Endothelial cell (in vitro differentiated cells): ENCODE measurements around the gene RDH12. TPM values are rescaled to one million over a fixed set of nuclear protein-coding genes. Genes with fewer than 3 reads are reported as not detected.

Experiments used
- DNase-seq: peaks from one replicate; pipeline ENCODE4 v3.0.0; 2021; ENCODE audit warnings: low spot score
- H3K27ac Mint-ChIP-seq: one replicate; pipeline ENCODE4 v1.8.0; 2021; ENCODE audit warnings: mixed read lengths, inconsistent platforms; ENCODE audit not compliant: unreplicated experiment
- H3K27me3 Mint-ChIP-seq: one replicate; pipeline ENCODE4 v1.8.0; 2021; ENCODE audit warnings: mild to moderate bottlenecking, moderate library complexity, mixed read lengths, inconsistent platforms; ENCODE audit not compliant: unreplicated experiment
- H3K36me3 Mint-ChIP-seq: one replicate; pipeline ENCODE4 v1.8.0; 2021; ENCODE audit warnings: mild to moderate bottlenecking, low read depth, mixed read lengths, inconsistent platforms; ENCODE audit not compliant: unreplicated experiment
- H3K4me1 Mint-ChIP-seq: one replicate; pipeline ENCODE4 v1.8.0; 2021; ENCODE audit warnings: mild to moderate bottlenecking, mixed read lengths, inconsistent platforms; ENCODE audit not compliant: unreplicated experiment
- H3K4me3 Mint-ChIP-seq: one replicate; pipeline ENCODE4 v1.8.0; 2021; ENCODE audit warnings: mild to moderate bottlenecking, mixed read lengths, inconsistent platforms; ENCODE audit not compliant: unreplicated experiment
- H3K9me3 Mint-ChIP-seq: one replicate; pipeline ENCODE4 v1.8.0; 2021; ENCODE audit warnings: mixed read lengths, inconsistent platforms; ENCODE audit not compliant: unreplicated experiment
- total RNA-seq: library from RNA; stranded (reverse); fragmentation: NEBNext Ultra II Directional; extraction: Animal tissue kit (Norgen Biotek cat#: 25700); gene quantifications from one replicate; pipeline ENCODE4 v1.2.1, GENCODE V29; 2021; ENCODE audit not compliant: unreplicated experiment
- TF ChIP-seq, protein P1 (sequence below): fragments of 200-600 bp; sonication (generic); IDR thresholded peaks from one replicate; pipeline ENCODE4 v1.5.0; 2021; ENCODE audit warnings: antibody characterized with exemption; ENCODE audit not compliant: unreplicated experiment

The RDH12 gene
- total RNA-seq, 1 donor from 2014 or later = 0.44 TPM

GRCh38 chr14:67725171-67725570, 23.5 kb downstream of the RDH12 start:
- no peaks in the 10 kb centered on the region for H3K9me3 Mint-ChIP-seq
- no peak for DNase-seq
- H3K27ac Mint-ChIP-seq = no peak overlapping the region
- no peaks in the 10 kb centered on the region for H3K36me3 Mint-ChIP-seq
- TF ChIP-seq, protein P1, sequence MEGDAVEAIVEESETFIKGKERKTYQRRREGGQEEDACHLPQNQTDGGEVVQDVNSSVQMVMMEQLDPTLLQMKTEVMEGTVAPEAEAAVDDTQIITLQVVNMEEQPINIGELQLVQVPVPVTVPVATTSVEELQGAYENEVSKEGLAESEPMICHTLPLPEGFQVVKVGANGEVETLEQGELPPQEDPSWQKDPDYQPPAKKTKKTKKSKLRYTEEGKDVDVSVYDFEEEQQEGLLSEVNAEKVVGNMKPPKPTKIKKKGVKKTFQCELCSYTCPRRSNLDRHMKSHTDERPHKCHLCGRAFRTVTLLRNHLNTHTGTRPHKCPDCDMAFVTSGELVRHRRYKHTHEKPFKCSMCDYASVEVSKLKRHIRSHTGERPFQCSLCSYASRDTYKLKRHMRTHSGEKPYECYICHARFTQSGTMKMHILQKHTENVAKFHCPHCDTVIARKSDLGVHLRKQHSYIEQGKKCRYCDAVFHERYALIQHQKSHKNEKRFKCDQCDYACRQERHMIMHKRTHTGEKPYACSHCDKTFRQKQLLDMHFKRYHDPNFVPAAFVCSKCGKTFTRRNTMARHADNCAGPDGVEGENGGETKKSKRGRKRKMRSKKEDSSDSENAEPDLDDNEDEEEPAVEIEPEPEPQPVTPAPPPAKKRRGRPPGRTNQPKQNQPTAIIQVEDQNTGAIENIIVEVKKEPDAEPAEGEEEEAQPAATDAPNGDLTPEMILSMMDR = no peak
- H3K4me3 Mint-ChIP-seq = no peak overlapping the region
- peaks cover 13% of the 10 kb centered on the region for H3K4me1 Mint-ChIP-seq
- H3K27me3 Mint-ChIP-seq = peaks cover 3% of the 10 kb centered on the region

DNA sequence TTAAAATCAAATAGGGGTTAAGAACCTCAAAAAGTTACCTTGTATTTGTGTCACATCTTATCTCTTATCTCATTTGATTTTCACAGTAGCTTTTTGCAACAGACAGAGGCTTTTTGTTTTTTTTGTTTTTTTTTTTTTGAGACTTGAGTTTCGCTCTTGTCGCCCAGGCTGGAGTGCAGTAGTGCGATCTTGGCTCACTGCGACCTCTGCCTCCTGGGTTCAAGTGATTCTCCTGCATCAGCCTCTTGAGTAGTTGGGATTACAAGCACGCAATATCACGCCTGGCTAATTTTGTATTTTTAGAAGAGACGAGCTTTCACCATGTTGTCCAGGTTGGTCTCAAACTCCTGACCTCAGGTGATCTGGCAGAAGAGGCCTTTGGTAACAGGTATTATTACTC, 25.7 kb downstream of the RDH12 start:
- no peak overlapping the region for H3K27ac Mint-ChIP-seq
- DNase-seq = no peak
- H3K27me3 Mint-ChIP-seq = peaks cover 2% of the 10 kb centered on the region
- H3K9me3 Mint-ChIP-seq = no peaks in the 10 kb centered on the region
- H3K4me3 Mint-ChIP-seq = no peak overlapping the region
- peaks cover 7% of the 10 kb centered on the region for H3K4me1 Mint-ChIP-seq
- TF ChIP-seq, protein P1 = no peak
- H3K36me3 Mint-ChIP-seq = no peaks in the 10 kb centered on the region

DNA sequence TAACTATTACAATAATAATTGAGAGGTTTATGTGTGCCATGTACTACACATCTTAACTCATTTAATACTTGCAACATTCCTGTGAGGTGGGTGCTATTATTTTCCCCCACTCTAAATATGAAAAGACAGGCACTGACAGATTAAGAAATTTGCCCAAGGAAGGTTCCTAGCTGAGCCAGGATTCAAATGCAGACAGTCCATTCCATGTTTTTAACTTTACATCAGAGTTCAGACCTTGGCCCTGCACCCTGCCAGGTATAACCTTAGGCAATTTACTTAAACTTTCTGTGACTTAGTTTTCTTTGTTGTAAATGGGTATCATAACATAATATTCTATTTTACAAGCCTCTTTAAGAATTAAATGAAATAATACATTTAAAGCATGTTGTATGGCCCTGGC, 26.6 kb downstream of the RDH12 start:
- Mint-ChIP-seq H3K27ac (no peak overlapping the region), H3K9me3 (no peaks in the 10 kb centered on the region), H3K36me3 (no peaks in the 10 kb centered on the region), H3K27me3 (peaks cover 2% of the 10 kb centered on the region), H3K4me3 (no peak overlapping the region), H3K4me1 (peaks cover 2% of the 10 kb centered on the region)
- TF ChIP-seq, protein P1 = no peak
- no peak for DNase-seq

DNA sequence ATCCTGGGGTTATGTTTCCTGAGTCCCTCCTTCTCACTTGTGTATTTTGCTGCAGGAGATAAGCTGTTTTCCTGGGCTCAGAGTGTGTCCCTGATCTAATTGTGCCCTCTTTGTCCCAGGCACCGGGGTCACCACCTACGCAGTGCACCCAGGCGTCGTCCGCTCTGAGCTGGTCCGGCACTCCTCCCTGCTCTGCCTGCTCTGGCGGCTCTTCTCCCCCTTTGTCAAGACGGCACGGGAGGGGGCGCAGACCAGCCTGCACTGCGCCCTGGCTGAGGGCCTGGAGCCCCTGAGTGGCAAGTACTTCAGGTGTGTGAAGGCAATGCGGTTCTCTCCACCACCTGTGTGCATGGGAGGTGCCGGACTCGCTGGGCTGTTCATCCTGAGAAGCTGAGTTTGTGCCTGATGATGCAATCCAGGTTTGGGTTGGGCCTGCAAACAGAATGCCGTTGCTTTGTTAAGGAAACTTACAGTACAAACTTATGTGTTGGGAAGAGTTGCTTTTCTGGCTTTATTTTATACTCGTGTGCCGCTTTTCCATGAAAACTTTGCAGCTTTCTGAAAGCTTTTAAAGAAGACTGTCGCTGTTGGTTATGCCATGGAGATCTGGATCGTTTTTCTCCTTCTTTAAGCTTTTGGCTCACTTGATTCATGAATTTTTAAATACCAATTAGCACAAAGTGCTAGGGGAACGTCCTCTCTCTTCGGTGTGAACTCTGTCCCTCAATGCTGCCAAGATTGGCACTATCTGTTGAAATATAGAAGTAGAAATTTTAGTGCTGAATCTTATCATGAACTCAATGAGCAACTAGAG, 27.6 kb downstream of the RDH12 start:
- no peaks in the 10 kb centered on the region for H3K9me3 Mint-ChIP-seq
- peaks cover 2% of the 10 kb centered on the region for H3K27me3 Mint-ChIP-seq
- TF ChIP-seq, protein P1 = no peak
- no peaks in the 10 kb centered on the region for H3K36me3 Mint-ChIP-seq
- DNase-seq = no peak
- H3K4me3 Mint-ChIP-seq = no peak overlapping the region
- H3K4me1 Mint-ChIP-seq = peaks cover 2% of the 10 kb centered on the region
- no peak overlapping the region for H3K27ac Mint-ChIP-seq

DNA sequence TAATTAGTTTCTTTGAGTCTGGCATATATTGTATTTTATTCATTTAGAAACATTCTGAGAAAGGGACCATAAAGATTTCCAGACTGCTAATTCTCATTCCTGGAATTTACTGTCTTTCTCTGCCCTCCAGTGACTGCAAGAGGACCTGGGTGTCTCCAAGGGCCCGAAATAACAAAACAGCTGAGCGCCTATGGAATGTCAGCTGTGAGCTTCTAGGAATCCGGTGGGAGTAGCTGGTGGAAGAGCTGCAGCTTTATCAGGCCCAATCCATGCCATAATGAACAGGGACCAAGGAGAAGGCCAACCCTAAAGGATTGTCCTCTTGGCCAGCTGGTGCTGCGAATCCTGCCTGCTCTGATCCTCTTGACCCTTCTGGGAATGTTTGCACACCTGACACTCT, 31.9 kb downstream of the RDH12 start:
- TF ChIP-seq, protein P1 = no peak
- no peak for DNase-seq
- H3K27ac Mint-ChIP-seq = no peak overlapping the region
- H3K27me3 Mint-ChIP-seq = no peaks in the 10 kb centered on the region
- H3K9me3 Mint-ChIP-seq = no peaks in the 10 kb centered on the region
- H3K36me3 Mint-ChIP-seq = no peaks in the 10 kb centered on the region
- H3K4me1 Mint-ChIP-seq = peaks cover 17% of the 10 kb centered on the region
- no peak overlapping the region for H3K4me3 Mint-ChIP-seq
